PC-3 (cell line): Measurements from ENCODE around the gene NR5A1.

ENCODE experiments used
- EZH2 ChIP-seq: fragments of 300-600 bp; sonication (generic); IDR thresholded peaks from one replicate; pipeline ENCODE4 v1.6.1; 2017; ENCODE audit warnings: antibody characterized with exemption, mild to moderate bottlenecking, low read length; ENCODE audit not compliant: unreplicated experiment
- EZH2phosphoT487 ChIP-seq: fragments of 300-600 bp; sonication (generic); IDR thresholded peaks from 2 replicates; pipeline ENCODE4 v1.6.1; 2018; ENCODE audit warnings: mild to moderate bottlenecking, antibody characterized with exemption, low read length, borderline replicate concordance
- TF ChIP-seq, protein P1 (sequence below): fragments of 300-600 bp; sonication (generic); conservative IDR thresholded peaks from 2 replicates; pipeline ENCODE4 v1.5.1; 2017; ENCODE audit warnings: antibody characterized with exemption, low read depth, mild to moderate bottlenecking, low read length

DNA sequence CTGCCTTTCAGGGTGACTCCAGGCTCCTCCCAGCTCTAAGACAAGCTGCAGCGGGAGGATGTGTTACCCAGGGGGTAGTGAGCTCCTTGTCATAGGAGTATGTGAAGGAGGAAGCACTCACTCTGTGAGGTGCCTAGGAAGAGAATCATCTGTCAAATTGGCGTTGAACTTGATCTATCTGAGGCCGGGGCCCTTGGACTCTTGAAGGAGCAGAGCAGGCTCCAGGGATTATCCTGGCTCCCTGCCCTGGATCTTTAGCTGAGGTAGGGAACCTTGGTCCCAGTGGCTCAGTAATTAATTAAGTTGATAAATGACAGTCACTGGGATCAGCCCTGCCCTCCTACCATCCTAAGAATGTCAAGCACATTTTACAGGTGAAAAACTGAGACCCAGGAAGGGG is 41.5 kb downstream of the NR5A1 start:
- TF ChIP-seq, protein P1, sequence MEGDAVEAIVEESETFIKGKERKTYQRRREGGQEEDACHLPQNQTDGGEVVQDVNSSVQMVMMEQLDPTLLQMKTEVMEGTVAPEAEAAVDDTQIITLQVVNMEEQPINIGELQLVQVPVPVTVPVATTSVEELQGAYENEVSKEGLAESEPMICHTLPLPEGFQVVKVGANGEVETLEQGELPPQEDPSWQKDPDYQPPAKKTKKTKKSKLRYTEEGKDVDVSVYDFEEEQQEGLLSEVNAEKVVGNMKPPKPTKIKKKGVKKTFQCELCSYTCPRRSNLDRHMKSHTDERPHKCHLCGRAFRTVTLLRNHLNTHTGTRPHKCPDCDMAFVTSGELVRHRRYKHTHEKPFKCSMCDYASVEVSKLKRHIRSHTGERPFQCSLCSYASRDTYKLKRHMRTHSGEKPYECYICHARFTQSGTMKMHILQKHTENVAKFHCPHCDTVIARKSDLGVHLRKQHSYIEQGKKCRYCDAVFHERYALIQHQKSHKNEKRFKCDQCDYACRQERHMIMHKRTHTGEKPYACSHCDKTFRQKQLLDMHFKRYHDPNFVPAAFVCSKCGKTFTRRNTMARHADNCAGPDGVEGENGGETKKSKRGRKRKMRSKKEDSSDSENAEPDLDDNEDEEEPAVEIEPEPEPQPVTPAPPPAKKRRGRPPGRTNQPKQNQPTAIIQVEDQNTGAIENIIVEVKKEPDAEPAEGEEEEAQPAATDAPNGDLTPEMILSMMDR = no peak
- TF ChIP-seq EZH2phosphoT487 = no peak
- no peak for TF ChIP-seq EZH2
